Natural killer cell (primary cell): ENCODE data around the gene TMEM238L. TPM values are rescaled to one million over a fixed set of nuclear protein-coding genes. Genes with fewer than 3 reads are reported as not detected.

ENCODE experiments used
- ATAC-seq, 3 donors: fragments of 150-1000 bp in 2 of 3; fragments of 200-7000 bp in 1 of 3; cut with Tn5 transposase; 1 replicate in 1 of 3; 2 replicates in 2 of 3; pipeline ENCODE4 v1.10.0; 2021; ENCODE audit warnings: mild to moderate bottlenecking in 2 of 3, moderate library complexity in 2 of 3
- DNase-seq, 2 donors: peaks; one replicate each; pipeline versions ENCODE4 v3.0.0 to v3.0.0-alpha.2; 2013 to 2021; ENCODE audit warnings: mixed read lengths in 1 of 2
- H3K27ac ChIP-seq: one replicate; pipeline ENCODE4 v1.5.1; 2013; ENCODE audit warnings: mild to moderate bottlenecking, low read length
- H3K27me3 ChIP-seq: one replicate; pipeline ENCODE4 v1.6.1; 2013; ENCODE audit warnings: low read length; ENCODE audit not compliant: control insufficient read depth, insufficient read depth
- H3K36me3 ChIP-seq: one replicate; pipeline ENCODE4 v1.6.1; 2013; ENCODE audit warnings: low read length; ENCODE audit not compliant: control insufficient read depth, insufficient read depth
- H3K4me1 ChIP-seq: one replicate; pipeline ENCODE4 v1.6.1; 2013; ENCODE audit warnings: low read length; ENCODE audit not compliant: control insufficient read depth, insufficient read depth
- H3K4me3 ChIP-seq: one replicate; pipeline ENCODE4 v1.5.1; 2013; ENCODE audit warnings: low read length
- H3K9me3 ChIP-seq: one replicate; pipeline ENCODE4 v1.6.1; 2013; ENCODE audit warnings: low read length; ENCODE audit not compliant: control insufficient read depth, insufficient read depth
- H3K27ac Mint-ChIP-seq, 2 donors: one replicate each; pipeline ENCODE4 v1.8.0; 2022; ENCODE audit warnings: mild to moderate bottlenecking in 2 of 2, mixed read lengths in 2 of 2, moderate library complexity in 1 of 2
- H3K27me3 Mint-ChIP-seq, 2 donors: one replicate each; pipeline ENCODE4 v1.8.0; 2022; ENCODE audit warnings: low read depth in 2 of 2, mixed read lengths in 2 of 2
- H3K36me3 Mint-ChIP-seq: one replicate; pipeline ENCODE4 v1.8.0; 2022; ENCODE audit warnings: mixed read lengths
- H3K4me1 Mint-ChIP-seq, 2 donors: one replicate each; pipeline ENCODE4 v1.8.0; 2022; ENCODE audit warnings: mixed read lengths in 2 of 2
- H3K4me3 Mint-ChIP-seq: one replicate; pipeline ENCODE4 v1.8.0; 2022; ENCODE audit warnings: mild to moderate bottlenecking, moderate library complexity, mixed read lengths
- H3K9me3 Mint-ChIP-seq, 2 donors: one replicate each; pipeline ENCODE4 v1.8.0; 2022; ENCODE audit warnings: mixed read lengths in 2 of 2
- WGBS: methylation state at CpG from one replicate; pipeline ENCODE4 v1.1.7; 2013; ENCODE audit warnings: missing lambda C conversion rate; ENCODE audit not compliant: insufficient coverage; 5-methylcytosine and 5-hydroxymethylcytosine counted together
- intact Hi-C: fragments of 100-400 bp; cut with micrococcal nuclease; formaldehyde crosslinking; loops from one replicate; pipeline ENCODE4 v1.14.2; 2022
- total RNA-seq, 4 donors: library from RNA; stranded (reverse); fragments of 120-200 nt in 1 of 4; gene quantifications; one replicate each; pipeline versions ENCODE4 v1.2.3 to v1.2.4, GENCODE V29; 2013 to 2022
- TF ChIP-seq, protein P1 (sequence below): fragments of 200-600 bp; IDR thresholded peaks from one replicate; pipeline ENCODE4 v1.8.0; 2022; ENCODE audit warnings: antibody characterized with exemption

Gene TMEM238L
- total RNA-seq, 3 donors from 2014 or later (not counting 1 experiment from before 2014, with no cell fraction given): not detected

DNA sequence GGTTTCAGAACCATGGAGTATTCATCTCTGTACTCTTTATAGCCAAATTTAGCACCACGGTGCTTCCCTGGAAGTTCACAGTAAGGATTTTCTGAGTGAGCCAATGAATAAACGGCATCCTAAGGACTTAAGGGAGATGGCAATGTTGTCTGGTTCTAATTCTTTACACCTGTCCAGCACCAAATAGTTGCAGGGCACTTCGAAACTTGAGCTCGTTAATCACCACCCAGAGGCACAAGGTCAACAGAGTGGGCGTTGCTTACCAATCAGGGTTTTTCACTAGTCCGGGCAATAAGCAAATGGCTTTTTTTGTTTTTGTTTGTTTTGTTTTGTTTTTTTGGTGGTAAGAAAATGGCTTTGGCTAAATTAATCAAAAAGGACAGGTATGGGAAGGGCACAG is 45.8 kb downstream of the TMEM238L start:
- Mint-ChIP-seq H3K27me3 (no peaks in the 10 kb centered on the region), H3K4me1 (no peaks in the 10 kb centered on the region), H3K4me3 (no peak overlapping the region), H3K36me3 (no peaks in the 10 kb centered on the region), H3K9me3 (no peaks in the 10 kb centered on the region), H3K27ac (no peak overlapping the region)
- DNase-seq: no peak
- intact Hi-C loops: no loop called here
- no peak for ATAC-seq
- WGBS: 84% methylated on average over 6 of the region's 6 CpGs
- Histone ChIP-seq H3K4me1 (no peaks in the 10 kb centered on the region), H3K27ac (no peak overlapping the region), H3K9me3 (no peaks in the 10 kb centered on the region), H3K27me3 (no peaks in the 10 kb centered on the region), H3K4me3 (no peak overlapping the region), H3K36me3 (no peaks in the 10 kb centered on the region)
- TF ChIP-seq, protein P1, sequence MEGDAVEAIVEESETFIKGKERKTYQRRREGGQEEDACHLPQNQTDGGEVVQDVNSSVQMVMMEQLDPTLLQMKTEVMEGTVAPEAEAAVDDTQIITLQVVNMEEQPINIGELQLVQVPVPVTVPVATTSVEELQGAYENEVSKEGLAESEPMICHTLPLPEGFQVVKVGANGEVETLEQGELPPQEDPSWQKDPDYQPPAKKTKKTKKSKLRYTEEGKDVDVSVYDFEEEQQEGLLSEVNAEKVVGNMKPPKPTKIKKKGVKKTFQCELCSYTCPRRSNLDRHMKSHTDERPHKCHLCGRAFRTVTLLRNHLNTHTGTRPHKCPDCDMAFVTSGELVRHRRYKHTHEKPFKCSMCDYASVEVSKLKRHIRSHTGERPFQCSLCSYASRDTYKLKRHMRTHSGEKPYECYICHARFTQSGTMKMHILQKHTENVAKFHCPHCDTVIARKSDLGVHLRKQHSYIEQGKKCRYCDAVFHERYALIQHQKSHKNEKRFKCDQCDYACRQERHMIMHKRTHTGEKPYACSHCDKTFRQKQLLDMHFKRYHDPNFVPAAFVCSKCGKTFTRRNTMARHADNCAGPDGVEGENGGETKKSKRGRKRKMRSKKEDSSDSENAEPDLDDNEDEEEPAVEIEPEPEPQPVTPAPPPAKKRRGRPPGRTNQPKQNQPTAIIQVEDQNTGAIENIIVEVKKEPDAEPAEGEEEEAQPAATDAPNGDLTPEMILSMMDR: no peak

DNA sequence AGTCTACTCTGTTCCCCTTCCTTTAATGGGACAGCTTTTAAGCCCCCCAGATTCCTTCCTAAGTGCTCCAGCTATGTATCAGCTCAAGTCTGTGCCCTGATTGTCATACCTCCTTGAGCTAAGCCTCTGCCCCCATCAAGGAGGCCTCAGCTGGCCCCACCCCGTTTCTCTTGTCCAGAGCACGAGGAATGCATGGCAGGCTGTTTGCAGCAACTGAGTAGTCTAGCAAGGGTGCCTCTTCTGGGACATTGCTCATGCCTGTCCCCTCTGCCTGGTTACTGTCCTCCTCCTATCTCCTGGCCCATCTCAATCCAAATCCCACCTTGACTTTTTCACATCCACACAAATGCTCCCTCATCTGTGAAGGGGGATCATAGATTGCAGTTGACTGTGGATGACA is 46.3 kb downstream of the TMEM238L start:
- Mint-ChIP-seq H3K9me3 (no peaks in the 10 kb centered on the region), H3K27me3 (no peaks in the 10 kb centered on the region), H3K4me1 (no peaks in the 10 kb centered on the region), H3K36me3 (no peaks in the 10 kb centered on the region), H3K27ac (no peak overlapping the region), H3K4me3 (no peak overlapping the region)
- no peak overlapping the region for H3K4me3 ChIP-seq
- 87% methylated on average over 2 of the region's 2 CpGs for WGBS
- no peaks in the 10 kb centered on the region for H3K27me3 ChIP-seq
- no peaks in the 10 kb centered on the region for H3K36me3 ChIP-seq
- DNase-seq: no peak
- H3K4me1 ChIP-seq: no peaks in the 10 kb centered on the region
- H3K27ac ChIP-seq: no peak overlapping the region
- no peaks in the 10 kb centered on the region for H3K9me3 ChIP-seq
- intact Hi-C loops: no loop called here
- TF ChIP-seq, protein P1: no peak
- no peak for ATAC-seq

DNA sequence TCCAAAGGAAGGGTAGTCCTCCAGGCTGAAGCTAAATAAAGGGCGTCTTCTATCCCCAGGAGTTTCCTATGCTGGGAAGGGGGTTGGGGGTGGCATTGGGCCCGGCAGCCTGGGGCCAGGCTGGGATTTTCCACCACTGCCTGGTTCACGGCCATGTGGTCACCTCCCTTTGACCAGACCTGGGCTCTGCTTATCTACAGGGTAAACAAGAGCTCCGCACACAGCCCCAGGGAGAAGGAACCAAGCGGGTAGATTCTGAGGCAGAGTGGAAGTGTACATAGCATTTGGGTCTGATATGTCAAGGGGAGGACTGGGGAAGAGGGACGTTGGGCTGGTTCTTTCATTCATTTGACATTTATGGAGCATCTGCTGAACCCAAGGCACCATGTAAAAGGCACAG is 46.8 kb downstream of the TMEM238L start:
- H3K4me3 ChIP-seq: no peak overlapping the region
- ATAC-seq (no peak), DNase-seq (no peak)
- H3K27me3 ChIP-seq: no peaks in the 10 kb centered on the region
- no peaks in the 10 kb centered on the region for H3K4me1 Mint-ChIP-seq
- no peaks in the 10 kb centered on the region for H3K27me3 Mint-ChIP-seq
- H3K9me3 Mint-ChIP-seq: no peaks in the 10 kb centered on the region
- WGBS: 85% methylated on average over 6 of the region's 6 CpGs
- H3K36me3 ChIP-seq: no peaks in the 10 kb centered on the region
- H3K4me1 ChIP-seq: no peaks in the 10 kb centered on the region
- intact Hi-C loops: no loop called here
- no peak overlapping the region for H3K27ac ChIP-seq
- no peak overlapping the region for H3K4me3 Mint-ChIP-seq
- no peaks in the 10 kb centered on the region for H3K36me3 Mint-ChIP-seq
- TF ChIP-seq, protein P1: no peak
- H3K27ac Mint-ChIP-seq: no peak overlapping the region
- no peaks in the 10 kb centered on the region for H3K9me3 ChIP-seq

DNA sequence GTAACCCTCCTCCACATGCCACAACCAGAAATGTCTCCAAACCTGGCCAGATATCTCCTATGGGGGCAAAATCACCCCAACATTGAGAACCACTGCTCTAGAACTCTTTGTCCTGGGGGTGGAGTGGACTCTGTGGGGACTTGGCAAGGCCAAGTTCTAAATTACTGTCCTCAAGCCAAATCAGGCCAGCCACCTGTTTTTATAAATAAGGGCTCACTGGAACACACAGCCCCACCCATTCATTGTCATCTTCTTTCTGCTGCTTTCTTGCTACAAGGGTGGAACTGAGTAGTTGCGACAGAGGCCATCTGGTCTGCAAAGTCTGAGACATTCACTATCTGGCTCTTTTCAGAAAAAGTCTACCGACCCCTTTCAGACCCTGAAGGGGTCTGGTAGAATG is 47.3 kb downstream of the TMEM238L start:
- no peak overlapping the region for H3K27ac Mint-ChIP-seq
- TF ChIP-seq, protein P1: no peak

More for the DNA sequence above, 47.3 kb downstream of the TMEM238L start:
- Histone ChIP-seq H3K9me3 (no peaks in the 10 kb centered on the region), H3K4me3 (no peak overlapping the region), H3K27ac (no peak overlapping the region), H3K36me3 (no peaks in the 10 kb centered on the region), H3K27me3 (no peaks in the 10 kb centered on the region), H3K4me1 (no peaks in the 10 kb centered on the region)
- no peaks in the 10 kb centered on the region for H3K27me3 Mint-ChIP-seq
- ATAC-seq (no peak), DNase-seq (no peak)
- no peaks in the 10 kb centered on the region for H3K36me3 Mint-ChIP-seq
- no peaks in the 10 kb centered on the region for H3K9me3 Mint-ChIP-seq
- no peak overlapping the region for H3K4me3 Mint-ChIP-seq
- H3K4me1 Mint-ChIP-seq: no peaks in the 10 kb centered on the region
- WGBS: 94% methylated on average over 2 of the region's 2 CpGs
- intact Hi-C loops: no loop called here
